Central memory CD4-positive, alpha-beta T cell (primary cell): ENCODE measurements around the gene POLQ.
"Not testable (repeated sequence)": the region's sequence is repeated elsewhere in the genome, so short reads cannot be mapped to it uniquely, and the experiment has no call there.

ENCODE experiments used
- DNase-seq: peaks from one replicate; pipeline ENCODE4 v3.0.0; 2022
- total RNA-seq, 3 experiments: gene quantifications; one replicate each; lab custom pipeline; 2026; lab: John Stamatoyannopoulos, UW

Gene POLQ
- total RNA-seq = 1.0 to 5.9 (median 4.2) reads per million in 3 experiments

- DNase-seq = peak; percentile 85
Measured at GRCh38 chr3:121545574-121546455, at the start of gene POLQ. TSS of gene POLQ (minus strand) at chr3:121545988. CDS start at chr3:121545877, 111 bp downstream.

GRCh38 chr3:121594850-121595249, 49.1 kb upstream of the POLQ start:
- no peak for DNase-seq

- DNase-seq = not testable (repeated sequence)
Measured at GRCh38 chr3:121593806-121594205, 48.0 kb upstream of the POLQ start.

- DNase-seq = no peak
Measured at GRCh38 chr3:121592856-121593702, 47.3 kb upstream of the POLQ start, which contains the start of gene FBXO40. TSS of gene FBXO40 (plus strand) at chr3:121593379. CDS start at chr3:121620576, 27,197 bp downstream.

GRCh38 chr3:121584418-121584817, 38.6 kb upstream of the POLQ start:
- no peak for DNase-seq

- DNase-seq = no peak
Measured at GRCh38 chr3:121581691-121582090, 35.9 kb upstream of the POLQ start.

- no peak for DNase-seq
Measured at GRCh38 chr3:121574449-121574848, 28.7 kb upstream of the POLQ start.

- DNase-seq = no peak
Measured at GRCh38 chr3:121567649-121568048, 21.9 kb upstream of the POLQ start, which contains the start of gene ARGFX. TSS of gene ARGFX (plus strand) at chr3:121567949. CDS start at chr3:121570714, 2,765 bp downstream.

- DNase-seq = no peak
Measured at GRCh38 chr3:121566773-121567172, 21.0 kb upstream of the POLQ start.

GRCh38 chr3:121562148-121562547, 16.4 kb upstream of the POLQ start:
- no peak for DNase-seq

GRCh38 chr3:121557426-121557934, 11.7 kb upstream of the POLQ start:
- no peak for DNase-seq

GRCh38 chr3:121552797-121553196, 7.0 kb upstream of the POLQ start:
- DNase-seq = no peak

- DNase-seq = no peak
Measured at GRCh38 chr3:121552379-121552778, 6.6 kb upstream of the POLQ start.

GRCh38 chr3:121545049-121545573, 677 bp downstream of the POLQ start:
- no peak for DNase-seq

- DNase-seq = no peak
Measured at GRCh38 chr3:121542924-121543323, 2.9 kb downstream of the POLQ start.

GRCh38 chr3:121531269-121531668, 14.5 kb downstream of the POLQ start:
- no peak for DNase-seq

- DNase-seq = no peak
Measured at GRCh38 chr3:121529308-121529707, 16.5 kb downstream of the POLQ start.

GRCh38 chr3:121520510-121520909, 25.3 kb downstream of the POLQ start:
- DNase-seq = no peak

- DNase-seq = no peak
Measured at GRCh38 chr3:121517953-121518655, 27.7 kb downstream of the POLQ start.

- no peak for DNase-seq
Measured at GRCh38 chr3:121515862-121516261, 29.9 kb downstream of the POLQ start.

GRCh38 chr3:121515313-121515712, 30.5 kb downstream of the POLQ start:
- no peak for DNase-seq

GRCh38 chr3:121514496-121514895, 31.3 kb downstream of the POLQ start:
- DNase-seq = no peak
